Measurements from ENCODE around the gene VASN.

VASN gene

GRCh38 chr16:4367393-4367856, 4.2 kb upstream of the VASN start:
- FAIRE-seq (no peak), DNase-seq (ENCODE audit: insufficient read length) (no peak)
- TF ChIP-seq POLR2AphosphoS5 (IDR thresholded peaks at IDR 0.05; ENCODE audit: low read depth, low read length) (no peak), POLR2A (IDR thresholded peaks at IDR 0.05; ENCODE audit: low read depth, low read length) (no peak), TAF1 (IDR thresholded peaks at IDR 0.05; ENCODE audit: borderline replicate concordance, low read depth, low read length) (no peak)

- FAIRE-seq (no peak), DNase-seq (ENCODE audit: insufficient read length) (no peak)
- no peak for TF ChIP-seq TAF1 (IDR thresholded peaks at IDR 0.05; ENCODE audit: borderline replicate concordance, low read depth, low read length)
- no peak for TF ChIP-seq POLR2A (IDR thresholded peaks at IDR 0.05; ENCODE audit: low read depth, low read length)
- no peak for TF ChIP-seq POLR2AphosphoS5 (IDR thresholded peaks at IDR 0.05; ENCODE audit: low read depth, low read length)
Measured at GRCh38 chr16:4369007-4369733, 2.5 kb upstream of the VASN start.

- no peak for DNase-seq (ENCODE audit: insufficient read length)
- no peak for FAIRE-seq
- TF ChIP-seq POLR2AphosphoS5 (IDR thresholded peaks at IDR 0.05; ENCODE audit: low read depth, low read length) (no peak), POLR2A (IDR thresholded peaks at IDR 0.05; ENCODE audit: low read depth, low read length) (no peak), TAF1 (IDR thresholded peaks at IDR 0.05; ENCODE audit: borderline replicate concordance, low read depth, low read length) (no peak)
Measured at GRCh38 chr16:4370151-4370550, 1.5 kb upstream of the VASN start.

GRCh38 chr16:4370570-4371356, 885 bp upstream of the VASN start:
- FAIRE-seq (peak; percentile 9), DNase-seq (ENCODE audit: insufficient read length) (no peak)
- TF ChIP-seq POLR2AphosphoS5 (IDR thresholded peaks at IDR 0.05; ENCODE audit: low read depth, low read length) (no peak), POLR2A (IDR thresholded peaks at IDR 0.05; ENCODE audit: low read depth, low read length) (no peak), TAF1 (IDR thresholded peaks at IDR 0.05; ENCODE audit: borderline replicate concordance, low read depth, low read length) (no peak)

- FAIRE-seq (peak; percentile 5), DNase-seq (ENCODE audit: insufficient read length) (no peak)
- TF ChIP-seq POLR2AphosphoS5 (IDR thresholded peaks at IDR 0.05; ENCODE audit: low read depth, low read length) (no peak), POLR2A (IDR thresholded peaks at IDR 0.05; ENCODE audit: low read depth, low read length) (no peak; the same call in 1 of the 2 replicates), TAF1 (IDR thresholded peaks at IDR 0.05; ENCODE audit: borderline replicate concordance, low read depth, low read length) (no peak)
Measured at GRCh38 chr16:4372001-4372577, 441 bp downstream of the VASN start.

GRCh38 chr16:4372578-4373355, 1.1 kb downstream of the VASN start:
- no peak for DNase-seq (ENCODE audit: insufficient read length)
- no peak for FAIRE-seq
- TF ChIP-seq TAF1 (IDR thresholded peaks at IDR 0.05; ENCODE audit: borderline replicate concordance, low read depth, low read length) (no peak), POLR2A (IDR thresholded peaks at IDR 0.05; ENCODE audit: low read depth, low read length) (no peak), POLR2AphosphoS5 (IDR thresholded peaks at IDR 0.05; ENCODE audit: low read depth, low read length) (no peak)

GRCh38 chr16:4373356-4373908, 1.8 kb downstream of the VASN start:
- FAIRE-seq (no peak), DNase-seq (ENCODE audit: insufficient read length) (no peak)
- TF ChIP-seq POLR2AphosphoS5 (IDR thresholded peaks at IDR 0.05; ENCODE audit: low read depth, low read length) (no peak), TAF1 (IDR thresholded peaks at IDR 0.05; ENCODE audit: borderline replicate concordance, low read depth, low read length) (no peak), POLR2A (IDR thresholded peaks at IDR 0.05; ENCODE audit: low read depth, low read length) (no peak)

GRCh38 chr16:4373909-4374742, 2.5 kb downstream of the VASN start:
- TF ChIP-seq POLR2AphosphoS5 (IDR thresholded peaks at IDR 0.05; ENCODE audit: low read depth, low read length) (no peak), TAF1 (IDR thresholded peaks at IDR 0.05; ENCODE audit: borderline replicate concordance, low read depth, low read length) (no peak), POLR2A (IDR thresholded peaks at IDR 0.05; ENCODE audit: low read depth, low read length) (no peak)
- DNase-seq (ENCODE audit: insufficient read length) (no peak), FAIRE-seq (no peak)

GRCh38 chr16:4375717-4376116, 4.1 kb downstream of the VASN start:
- DNase-seq (ENCODE audit: insufficient read length) (no peak), FAIRE-seq (no peak)
- no peak for TF ChIP-seq POLR2A (IDR thresholded peaks at IDR 0.05; ENCODE audit: low read depth, low read length)
- no peak for TF ChIP-seq TAF1 (IDR thresholded peaks at IDR 0.05; ENCODE audit: borderline replicate concordance, low read depth, low read length)
- no peak for TF ChIP-seq POLR2AphosphoS5 (IDR thresholded peaks at IDR 0.05; ENCODE audit: low read depth, low read length)

Measured in GM12892 (cell line).